Trophoblast cell (in vitro differentiated cells and primary cell): ENCODE data around the gene KLK3.
"Not testable (repeated sequence)": the region's sequence is repeated elsewhere in the genome, so short reads cannot be mapped to it uniquely, and the experiment has no call there.

ENCODE experiments used
- DNase-seq, 2 donors: peaks; one replicate each; pipeline ENCODE4 v3.0.0-alpha.2; 2016
- H2AFZ ChIP-seq: 2 replicates; pipeline ENCODE4 v1.6.1; 2013; ENCODE audit warnings: low read length, moderate library complexity, mild to moderate bottlenecking; ENCODE audit not compliant: insufficient read depth, poor library complexity
- H2AK5ac ChIP-seq: 2 replicates; pipeline ENCODE4 v1.6.1; 2013; ENCODE audit warnings: mild to moderate bottlenecking, low read length
- H2BK120ac ChIP-seq: 2 replicates; pipeline ENCODE4 v1.6.1; 2013; ENCODE audit warnings: low read length, mild to moderate bottlenecking, moderate library complexity; ENCODE audit not compliant: insufficient read depth, poor library complexity
- H2BK12ac ChIP-seq: 2 replicates; pipeline ENCODE4 v1.6.1; 2013; ENCODE audit warnings: mild to moderate bottlenecking, low read length, moderate library complexity
- H2BK5ac ChIP-seq: 2 replicates; pipeline ENCODE4 v1.6.1; 2013; ENCODE audit warnings: low read length, low read depth, moderate library complexity, mild to moderate bottlenecking; ENCODE audit not compliant: poor library complexity
- H3K14ac ChIP-seq: 2 replicates; pipeline ENCODE4 v1.6.1; 2013; ENCODE audit warnings: mild to moderate bottlenecking, low read length
- H3K18ac ChIP-seq: 2 replicates; pipeline ENCODE4 v1.6.1; 2013; ENCODE audit warnings: mild to moderate bottlenecking, low read length
- H3K23ac ChIP-seq: 2 replicates; pipeline ENCODE4 v1.6.1; 2013; ENCODE audit warnings: low read length
- H3K27ac ChIP-seq: 2 replicates; pipeline ENCODE4 v1.5.1; 2013; ENCODE audit warnings: low read depth, mild to moderate bottlenecking, inconsistent platforms, low read length, moderate library complexity
- H3K27me3 ChIP-seq: 2 replicates; pipeline ENCODE4 v1.6.1; 2013; ENCODE audit warnings: inconsistent platforms, mild to moderate bottlenecking, low read length, moderate library complexity; ENCODE audit not compliant: insufficient read depth
- H3K36me3 ChIP-seq, 2 experiments: 1 replicate in 1 of 2; 2 replicates in 1 of 2; pipeline ENCODE4 v1.6.1; 2013; ENCODE audit warnings: low read length in 2 of 2, mild to moderate bottlenecking in 2 of 2, moderate library complexity in 1 of 2; ENCODE audit not compliant: insufficient read depth in 2 of 2, control insufficient read depth in 1 of 2
- H3K4ac ChIP-seq: 2 replicates; pipeline ENCODE4 v1.6.1; 2013; ENCODE audit warnings: low read depth, mild to moderate bottlenecking, low read length, moderate library complexity
- H3K4me1 ChIP-seq, 2 experiments: 1 replicate in 1 of 2; 2 replicates in 1 of 2; pipeline ENCODE4 v1.6.1; 2013; ENCODE audit warnings: low read length in 2 of 2, mild to moderate bottlenecking in 2 of 2, moderate library complexity in 1 of 2; ENCODE audit not compliant: insufficient read depth in 2 of 2, control insufficient read depth in 1 of 2
- H3K4me2 ChIP-seq: 2 replicates; pipeline ENCODE4 v1.6.1; 2013; ENCODE audit warnings: inconsistent platforms, mild to moderate bottlenecking, low read length, moderate library complexity
- H3K4me3 ChIP-seq: 2 replicates; pipeline ENCODE4 v1.5.1; 2013; ENCODE audit warnings: mild to moderate bottlenecking, low read depth, low read length, inconsistent platforms
- H3K79me1 ChIP-seq: one replicate; pipeline ENCODE4 v1.6.1; 2013; ENCODE audit warnings: low read length
- H3K79me2 ChIP-seq: 2 replicates; pipeline ENCODE4 v1.6.1; 2013; ENCODE audit warnings: low read length, mild to moderate bottlenecking; ENCODE audit not compliant: control insufficient read depth, insufficient read depth, poor library complexity
- H3K9ac ChIP-seq: 2 replicates; pipeline ENCODE4 v1.6.1; 2013; ENCODE audit warnings: mild to moderate bottlenecking, low read length
- H3K9me3 ChIP-seq: 2 replicates; pipeline ENCODE4 v1.6.1; 2013; ENCODE audit warnings: low read depth, mild to moderate bottlenecking, control low read depth, inconsistent platforms, low read length; ENCODE audit not compliant: insufficient read depth
- H4K12ac ChIP-seq: 2 replicates; pipeline ENCODE4 v1.6.1; 2013; ENCODE audit warnings: low read depth, mild to moderate bottlenecking, low read length, moderate library complexity
- H4K8ac ChIP-seq: 2 replicates; pipeline ENCODE4 v1.6.1; 2013; ENCODE audit warnings: low read depth, mild to moderate bottlenecking, low read length, moderate library complexity
- H4K91ac ChIP-seq: one replicate; pipeline ENCODE4 v1.6.1; 2013; ENCODE audit warnings: low read depth, mild to moderate bottlenecking, low read length, moderate library complexity
- whole genome bisulfite sequencing: extraction: QIAGEN DNeasy Blood & Tissue Kit; methylation state at CpG from one replicate; pipeline ENCODE4 v1.1.7; 2013; ENCODE audit warnings: missing lambda C conversion rate; ENCODE audit not compliant: insufficient read length, insufficient coverage; ENCODE audit errors: extremely low coverage; 5-methylcytosine and 5-hydroxymethylcytosine counted together

Gene KLK3

DNA sequence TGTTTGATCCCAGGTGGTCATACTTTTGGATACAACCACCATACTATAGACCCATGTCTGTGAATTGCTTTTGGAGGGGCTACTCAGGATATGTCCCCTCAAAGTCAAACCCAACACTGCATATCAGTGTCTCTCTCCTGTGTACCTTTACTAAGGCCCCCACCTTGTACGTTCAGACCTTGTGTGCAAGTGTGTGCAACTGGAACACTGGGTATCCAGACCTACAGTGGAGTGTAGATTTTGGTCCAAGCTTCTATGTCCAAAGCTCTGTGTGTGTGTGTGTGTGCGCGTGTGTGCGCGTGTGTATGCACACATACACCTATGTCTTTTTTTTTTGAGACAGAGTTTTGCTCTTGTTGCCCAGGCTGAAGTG, 36.5 kb downstream of the KLK3 start:
- Histone ChIP-seq H3K9ac (no peak overlapping the region), H4K12ac (no peak overlapping the region), H3K4me2 (no peak overlapping the region), H3K27ac (no peak overlapping the region), H3K79me1 (no peaks in the 10 kb centered on the region), H3K79me2 (no peaks in the 10 kb centered on the region), H4K8ac (no peak overlapping the region), H4K91ac (no peak overlapping the region), H2AFZ (no peak overlapping the region), H2BK5ac (no peak overlapping the region), H3K27me3 (peaks cover 2% of the 10 kb centered on the region), H3K36me3 (no peaks in the 10 kb centered on the region), H3K23ac (no peak overlapping the region), H3K9me3 (peaks cover 12% of the 10 kb centered on the region), H2AK5ac (no peak overlapping the region), H2BK12ac (no peak overlapping the region), H3K4me1 (no peaks in the 10 kb centered on the region), H3K14ac (no peak overlapping the region), H3K18ac (no peak overlapping the region), H3K4me3 (no peak overlapping the region), H2BK120ac (no peak overlapping the region), H3K4ac (no peak overlapping the region)
- no CpG with 5 or more reads among the region's 5 CpGs for WGBS
- no peak for DNase-seq

DNA sequence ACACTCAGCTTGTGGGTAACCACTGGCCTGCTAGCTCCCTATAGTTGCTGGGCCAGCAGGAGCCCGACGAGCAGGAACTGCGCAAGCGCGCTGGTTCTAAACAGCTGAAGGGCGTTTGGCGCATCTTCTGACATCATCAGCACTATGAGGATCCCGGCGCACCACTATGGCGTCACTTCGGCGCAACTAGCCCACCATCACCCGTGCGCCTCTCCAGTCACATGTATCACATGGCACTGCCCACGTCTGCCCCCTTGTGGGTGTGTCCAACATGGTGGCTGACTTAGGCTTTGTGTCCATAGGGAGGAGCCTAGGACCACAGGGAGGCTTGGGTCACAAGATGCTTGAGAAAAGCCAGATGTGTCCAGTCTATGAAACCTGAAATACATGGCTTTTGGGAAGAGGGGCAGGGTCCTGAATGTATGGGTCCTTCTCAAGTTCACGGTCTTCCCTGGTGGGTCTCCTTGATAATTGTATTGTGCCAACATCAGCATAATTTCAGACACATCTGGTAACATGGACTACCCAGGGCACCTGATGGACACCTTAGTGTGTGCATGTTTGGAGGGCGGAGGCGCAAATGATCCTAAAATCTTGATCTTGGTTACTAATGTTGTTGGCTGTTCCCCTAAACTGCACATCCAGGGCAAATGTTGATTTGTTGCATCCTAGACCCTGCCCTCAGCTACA, 38.5 kb downstream of the KLK3 start:
- Histone ChIP-seq H2BK5ac (no peak overlapping the region), H3K4me3 (no peak overlapping the region), H3K9me3 (peaks cover 12% of the 10 kb centered on the region), H4K8ac (no peak overlapping the region), H3K79me1 (no peaks in the 10 kb centered on the region), H3K14ac (no peak overlapping the region), H3K36me3 (no peaks in the 10 kb centered on the region), H4K91ac (no peak overlapping the region), H3K79me2 (no peaks in the 10 kb centered on the region), H3K9ac (no peak overlapping the region), H3K27ac (no peak overlapping the region), H2BK12ac (no peak overlapping the region), H4K12ac (no peak overlapping the region), H3K27me3 (peaks cover 2% of the 10 kb centered on the region), H3K4me1 (no peaks in the 10 kb centered on the region), H2BK120ac (no peak overlapping the region), H2AK5ac (no peak overlapping the region), H3K18ac (no peak overlapping the region), H2AFZ (no peak overlapping the region), H3K23ac (no peak overlapping the region), H3K4me2 (no peak overlapping the region), H3K4ac (no peak overlapping the region)
- peak in 1 of 2 donors; percentile 2 for DNase-seq
- WGBS = no CpG with 5 or more reads among the region's 18 CpGs

DNA sequence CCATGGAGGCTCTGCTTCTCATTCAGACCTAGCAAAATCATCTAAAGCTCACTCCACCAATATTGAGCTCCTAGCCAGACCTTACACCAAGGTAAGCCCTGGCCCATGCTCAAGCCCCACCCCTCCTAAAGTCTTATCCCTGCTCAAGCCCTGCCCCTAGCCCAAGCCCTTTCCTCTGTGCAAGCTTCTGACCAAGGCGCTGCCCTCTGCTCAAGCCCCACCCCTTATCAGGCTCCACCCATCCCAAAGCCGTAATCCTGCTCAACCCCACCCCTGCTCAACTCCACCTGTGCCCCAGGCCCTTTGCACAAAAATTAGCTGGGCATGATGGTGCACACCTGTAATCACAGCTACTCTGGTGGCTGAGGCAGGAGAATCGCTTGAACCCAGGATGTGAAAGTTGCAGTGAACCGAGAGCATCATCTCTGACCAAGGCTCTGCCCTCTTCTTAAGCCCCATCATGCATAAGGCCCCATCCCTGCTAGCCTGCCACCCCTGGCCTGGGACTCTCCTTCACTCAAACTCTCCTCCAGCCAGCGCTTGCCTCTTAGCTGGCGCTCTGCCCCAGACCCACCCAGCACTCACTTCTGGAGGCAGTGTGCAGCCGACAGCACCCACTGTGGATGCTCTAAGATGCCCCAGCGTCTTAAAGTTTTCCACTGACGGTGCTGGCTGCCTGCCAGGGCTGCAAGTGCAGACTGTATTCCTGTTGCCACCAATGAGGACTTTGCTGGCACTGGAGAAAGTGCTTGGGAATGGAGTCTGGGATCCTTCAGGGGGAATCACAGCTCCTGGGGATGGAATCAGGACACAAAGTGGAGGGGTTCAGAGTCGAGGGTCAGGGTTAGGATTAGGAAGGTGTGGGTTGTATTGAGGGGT, 40.0 kb downstream of the KLK3 start:
- Histone ChIP-seq H3K9me3 (peaks cover 12% of the 10 kb centered on the region), H3K4me2 (no peak overlapping the region), H3K23ac (no peak overlapping the region), H4K12ac (no peak overlapping the region), H3K36me3 (no peaks in the 10 kb centered on the region), H2AFZ (no peak overlapping the region), H3K27ac (no peak overlapping the region), H3K14ac (no peak overlapping the region), H3K79me2 (no peaks in the 10 kb centered on the region), H3K27me3 (peaks cover 2% of the 10 kb centered on the region), H2BK12ac (no peak overlapping the region), H4K8ac (no peak overlapping the region), H4K91ac (no peak overlapping the region), H2BK5ac (no peak overlapping the region), H3K18ac (no peak overlapping the region), H2AK5ac (no peak overlapping the region), H3K79me1 (no peaks in the 10 kb centered on the region), H3K4me3 (no peak overlapping the region), H3K4me1 (no peaks in the 10 kb centered on the region), H2BK120ac (no peak overlapping the region), H3K9ac (no peak overlapping the region), H3K4ac (no peak overlapping the region)
- 100% methylated on average over 1 of the region's 10 CpGs for WGBS
- DNase-seq = no peak

DNA sequence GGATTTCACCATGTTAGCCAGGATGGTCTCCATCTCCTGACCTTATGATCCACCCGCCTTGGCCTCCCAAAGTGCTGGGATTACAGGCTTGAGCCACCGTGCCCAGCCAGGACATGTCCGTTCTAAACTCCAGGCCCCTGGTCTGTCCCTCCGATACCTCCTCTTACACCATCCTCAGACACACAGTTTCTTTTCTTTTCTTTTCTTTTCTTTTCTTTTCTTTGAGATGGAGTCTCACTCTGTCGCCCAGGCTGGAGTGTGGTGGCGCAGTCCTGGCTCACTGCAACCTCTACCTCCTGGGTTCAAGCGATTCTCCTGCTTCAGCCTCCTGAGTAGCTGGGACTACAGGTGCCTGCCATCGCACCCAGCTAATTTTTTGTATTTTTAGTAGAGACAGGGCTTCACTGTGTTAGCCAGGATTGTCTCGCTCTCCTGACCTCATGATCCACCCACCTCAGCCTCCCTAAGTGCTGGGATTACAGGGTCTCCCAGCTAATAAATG, 41.4 kb downstream of the KLK3 start:
- no CpG with 5 or more reads among the region's 9 CpGs for WGBS
- H3K27me3 ChIP-seq, H4K12ac ChIP-seq, H3K14ac ChIP-seq, H3K18ac ChIP-seq, H3K79me2 ChIP-seq, H4K8ac ChIP-seq, H2BK5ac ChIP-seq, H4K91ac ChIP-seq, H2BK12ac ChIP-seq, H3K79me1 ChIP-seq, H3K4me2 ChIP-seq, H3K23ac ChIP-seq, H3K4ac ChIP-seq, H3K27ac ChIP-seq, H3K4me3 ChIP-seq, H2BK120ac ChIP-seq, H3K36me3 ChIP-seq, H2AFZ ChIP-seq, DNase-seq, H2AK5ac ChIP-seq, H3K4me1 ChIP-seq, H3K9ac ChIP-seq: not testable (repeated sequence)
- peaks cover 12% of the 10 kb centered on the region for H3K9me3 ChIP-seq
